Inflammatory macrophage treated with lipopolysaccharide for 4 hours (primary cell): Measurements from ENCODE around the gene CHST1.

Experiments
- DNase-seq: peaks from one replicate; pipeline ENCODE4 v3.0.0-alpha.2; 2020

Gene CHST1

GRCh38 chr11:45673441-45673840 is 8.0 kb upstream of the CHST1 start:
- no peak for DNase-seq

GRCh38 chr11:45672593-45672992 is 7.2 kb upstream of the CHST1 start:
- no peak for DNase-seq

DNA sequence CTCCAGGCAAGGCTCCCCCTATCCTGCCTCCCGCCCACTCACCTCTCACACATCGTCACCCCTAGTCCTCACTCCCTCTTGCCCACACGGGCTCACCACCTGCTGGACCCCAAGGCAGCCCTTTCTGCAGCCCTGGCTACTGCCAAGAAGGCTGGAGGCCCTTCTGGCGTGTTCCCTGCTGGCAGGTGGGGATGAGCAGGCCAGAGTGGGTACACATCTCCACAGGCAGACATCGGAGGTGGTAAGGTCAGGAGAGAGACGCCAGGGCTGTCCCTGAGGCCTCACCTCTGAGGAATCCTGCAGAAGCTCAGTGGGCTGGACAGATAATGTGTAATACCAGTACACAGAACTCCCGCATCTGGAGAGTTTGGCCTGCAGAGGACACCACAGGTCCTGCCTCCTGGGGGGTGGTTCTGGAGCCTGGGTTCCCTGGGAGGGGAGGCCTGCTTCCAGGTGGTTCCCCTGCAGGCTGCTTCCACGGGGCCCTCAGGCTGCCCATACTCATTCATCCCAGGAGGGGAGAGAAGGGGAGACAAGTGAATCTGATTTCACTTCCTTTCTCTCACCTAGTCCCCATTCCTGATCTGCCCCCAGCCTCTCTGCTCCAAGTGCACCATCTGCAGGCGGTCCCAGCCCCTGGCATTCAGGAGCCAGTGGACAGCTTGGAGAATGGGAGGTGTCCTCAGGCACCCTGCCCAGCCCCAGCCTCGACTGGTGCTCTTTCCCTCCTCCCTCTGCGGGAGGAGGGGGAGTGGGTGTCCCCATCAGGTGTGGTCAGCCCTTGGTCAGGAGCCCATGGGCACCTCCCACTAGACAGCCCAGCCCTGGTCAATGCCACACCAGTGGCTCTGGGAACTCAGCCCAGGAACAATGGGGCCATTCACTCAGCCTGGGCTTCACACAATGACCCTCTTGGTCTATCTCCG is 6.1 kb upstream of the CHST1 start:
- no peak for DNase-seq

- no peak for DNase-seq
Measured at GRCh38 chr11:45670386-45671135, 5.1 kb upstream of the CHST1 start.

GRCh38 chr11:45669956-45670355 is 4.5 kb upstream of the CHST1 start:
- no peak for DNase-seq

DNA sequence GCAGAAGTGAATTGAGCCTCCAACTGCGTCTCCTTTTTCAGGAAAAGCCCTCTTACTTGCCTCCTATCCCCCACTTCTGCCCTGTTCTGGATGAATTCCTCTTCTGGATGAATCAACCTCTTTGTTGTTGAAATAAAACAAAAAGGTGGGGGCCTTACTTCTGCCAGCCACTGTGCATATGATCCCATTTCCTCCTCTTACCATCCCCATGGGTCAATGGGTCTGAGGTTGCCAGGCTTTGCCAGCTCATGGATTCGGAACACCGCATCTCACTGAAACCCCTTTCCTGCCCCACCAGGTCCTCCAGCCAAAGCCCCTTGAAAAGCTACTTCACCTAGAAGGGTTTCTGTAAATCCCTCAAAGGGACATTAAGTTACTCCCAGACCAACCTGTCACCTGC is 3.7 kb upstream of the CHST1 start:
- DNase-seq, result no peak

- no peak for DNase-seq
Measured at GRCh38 chr11:45667929-45668680, 2.7 kb upstream of the CHST1 start.

DNA sequence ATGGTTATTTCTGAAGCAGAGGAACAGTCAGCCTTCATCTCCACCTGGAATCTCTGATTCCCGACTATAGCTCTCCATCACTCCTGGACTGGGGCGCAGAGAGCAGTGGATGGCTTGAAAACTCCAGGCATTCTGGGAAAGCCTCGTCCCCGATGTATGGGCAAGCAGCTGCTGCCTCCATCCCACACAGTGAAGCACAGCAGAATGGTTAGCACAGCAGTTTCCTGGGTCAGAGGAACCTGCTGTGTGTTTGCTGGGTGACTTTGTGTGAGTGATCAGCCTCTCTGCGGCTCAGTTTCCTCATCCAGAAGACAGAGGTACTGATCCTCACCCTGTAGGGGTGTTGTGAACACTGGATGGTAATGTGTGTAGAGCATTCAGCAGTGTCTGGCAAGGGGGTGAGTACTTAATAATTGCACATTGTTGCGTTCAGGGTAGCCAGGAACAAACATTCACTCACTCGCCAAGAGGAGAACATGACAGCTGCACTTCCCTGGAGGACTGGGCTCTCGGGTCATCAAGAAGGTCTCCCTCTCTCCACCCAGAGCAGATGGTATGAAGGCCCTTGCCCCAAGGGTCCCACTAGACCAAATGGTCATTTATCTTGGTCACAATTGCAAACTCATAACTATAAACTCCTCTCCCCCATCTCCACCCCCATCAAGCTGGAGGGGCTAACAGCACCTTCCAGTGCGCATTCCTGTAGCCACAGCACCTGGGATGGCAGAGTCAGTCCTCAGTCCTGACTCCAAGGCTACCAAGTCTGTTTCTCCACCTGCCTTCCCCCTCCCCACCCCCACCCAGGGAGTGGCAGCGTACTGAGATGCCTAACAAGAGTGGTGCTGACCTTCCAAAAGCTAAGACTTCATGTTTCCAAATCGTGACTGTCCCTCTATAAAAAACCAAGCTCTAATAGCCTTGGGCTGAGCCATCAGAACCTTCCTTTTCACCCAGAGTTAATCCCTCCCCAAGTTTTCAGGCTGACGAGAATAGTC is 1.5 kb upstream of the CHST1 start:
- no peak for DNase-seq

DNA sequence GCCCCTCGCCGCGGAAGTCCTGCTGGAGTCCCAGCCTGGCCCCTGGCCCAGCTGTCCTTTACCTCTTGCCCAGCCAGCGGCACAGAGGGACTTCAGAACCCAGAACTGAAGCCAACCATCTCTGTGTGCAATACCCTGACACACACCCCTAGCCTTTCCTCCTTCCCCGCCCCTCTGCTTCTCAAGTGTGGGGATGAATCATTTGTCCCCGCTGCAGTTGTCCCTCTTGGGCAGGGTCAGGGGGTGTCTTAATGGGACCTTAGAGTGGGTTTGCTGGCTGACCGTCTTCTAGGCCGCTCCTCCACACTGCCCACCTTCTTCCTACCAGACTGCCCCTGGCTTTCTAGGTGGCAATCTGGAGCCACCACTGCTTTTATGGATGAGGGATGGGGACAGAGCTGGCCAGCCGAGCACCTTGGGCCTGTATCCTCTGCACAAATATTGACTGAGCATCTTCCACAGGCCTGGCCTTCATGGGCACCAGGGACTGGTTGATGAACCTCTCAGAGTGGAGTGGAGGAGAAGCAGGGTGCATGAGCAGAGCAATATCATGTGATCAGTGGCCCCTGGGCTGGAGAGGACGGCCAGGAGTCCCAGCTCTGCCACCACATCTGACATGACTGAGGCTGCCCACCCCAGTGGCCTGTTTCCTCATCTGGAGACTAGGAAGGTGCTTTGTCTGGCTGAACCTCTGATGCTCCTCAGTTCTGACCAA is 668 bp upstream of the CHST1 start:
- no peak for DNase-seq

GRCh38 chr11:45664376-45665205 is 831 bp downstream of the CHST1 start:
- no peak for DNase-seq

- DNase-seq, result no peak
Measured at GRCh38 chr11:45663486-45664375, 1.7 kb downstream of the CHST1 start.

DNA sequence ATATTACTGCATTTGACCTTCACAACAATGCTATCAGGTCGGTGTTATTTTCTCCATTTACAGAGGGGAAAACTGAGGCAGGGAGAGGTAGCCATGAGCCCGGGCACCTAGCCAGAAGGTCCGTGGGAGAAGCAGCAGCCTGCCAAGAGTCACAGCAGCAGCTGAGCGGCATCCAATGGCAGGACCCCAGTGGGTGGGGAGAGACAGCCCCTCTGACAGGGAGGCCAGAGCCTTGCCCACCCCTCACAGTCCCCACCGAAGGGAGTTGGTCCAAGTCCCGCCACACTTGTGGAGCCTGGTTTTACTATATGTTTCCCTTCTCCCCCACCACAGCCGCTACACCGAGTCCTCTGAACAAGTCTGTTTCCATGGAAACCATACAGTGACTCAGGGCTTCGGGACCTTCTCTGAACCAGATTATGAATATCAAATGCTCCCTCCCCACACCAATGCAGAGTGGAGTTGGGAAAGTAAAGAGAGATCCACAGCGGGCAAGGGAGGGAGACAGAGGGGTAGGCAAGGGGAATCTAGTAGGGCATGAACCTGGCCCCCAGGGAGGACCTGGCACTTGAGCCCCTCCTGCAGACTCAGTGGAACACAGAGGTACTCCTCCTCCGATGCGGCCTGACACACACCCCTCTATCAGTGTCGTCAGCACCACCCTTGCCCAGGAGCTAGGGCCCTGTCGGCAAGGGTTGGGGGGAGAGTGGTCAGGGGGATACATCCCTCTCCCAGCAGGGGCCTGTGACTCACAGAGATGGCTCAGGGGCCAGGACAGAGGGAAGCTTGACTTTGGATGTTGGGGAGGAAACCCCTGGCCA is 2.5 kb downstream of the CHST1 start:
- DNase-seq, result no peak

- DNase-seq, result no peak
Measured at GRCh38 chr11:45662096-45662664, 3.2 kb downstream of the CHST1 start.

DNA sequence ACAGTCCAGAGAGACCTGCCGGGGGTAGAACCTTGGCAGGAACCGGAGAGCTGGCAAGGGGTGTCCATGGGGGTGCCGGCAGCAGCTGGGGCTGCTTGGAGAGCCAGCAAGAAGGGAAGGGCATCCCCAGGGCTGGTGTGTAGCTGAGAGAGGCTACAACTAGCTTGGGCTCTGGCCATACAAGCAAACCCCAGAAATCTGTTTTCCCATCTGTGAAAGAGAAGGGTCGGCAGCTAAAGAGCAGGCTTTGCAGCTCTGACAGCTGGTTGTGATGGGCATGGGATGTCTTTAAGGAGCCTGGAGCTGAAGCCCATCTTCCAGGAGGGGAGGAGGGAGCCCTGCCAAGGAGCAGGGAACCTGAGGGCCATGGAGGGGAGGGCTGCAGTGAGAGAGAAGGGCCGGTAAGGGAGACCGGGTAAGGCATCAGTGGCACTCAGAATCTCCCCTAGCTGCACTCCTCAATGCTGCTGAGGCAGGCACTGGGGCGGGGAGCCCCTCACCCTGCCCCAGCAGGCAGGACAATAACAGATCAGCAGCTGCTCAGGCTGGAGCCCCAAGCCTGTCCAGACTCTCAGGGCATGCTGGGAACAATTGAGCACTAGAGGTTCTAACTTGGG is 3.9 kb downstream of the CHST1 start:
- no peak for DNase-seq

GRCh38 chr11:45660729-45661438 is 4.5 kb downstream of the CHST1 start:
- no peak for DNase-seq

- no peak for DNase-seq
Measured at GRCh38 chr11:45659818-45660160, 5.6 kb downstream of the CHST1 start.
